Peyer's patch (tissue), 4 donors: ENCODE results near the gene REL.

Source experiments
- CTCF ChIP-seq, 6 experiments: fragments of 450-650 bp in 4 of 6; fragments of 200-600 bp in 2 of 6; sonication (generic) in 1 of 6; IDR thresholded peaks; one replicate each; pipeline ENCODE4 v1.5.1; 2017 to 2019; ENCODE audit warnings: antibody characterized with exemption in 6 of 6, mild to moderate bottlenecking in 3 of 6, moderate library complexity in 1 of 6
- POLR2A ChIP-seq, 2 donors: fragments of 450-650 bp; IDR thresholded peaks; one replicate each; pipeline ENCODE4 v1.5.1; 2017; ENCODE audit warnings: antibody characterized with exemption in 2 of 2, mild to moderate bottlenecking in 2 of 2, moderate library complexity in 2 of 2

GRCh38 chr2:60939622-60940021 lies 58.2 kb downstream of the REL start:
- TF ChIP-seq CTCF (IDR thresholded peaks at IDR 0.05): no peak
- no peak for TF ChIP-seq POLR2A (IDR thresholded peaks at IDR 0.05)
